ENCODE measurements around the gene ARID5A.

Gene ARID5A

GRCh38 chr2:96601382-96602292 is 65.1 kb downstream of the ARID5A start:
- DNase-seq (ENCODE audit: low read depth), result no peak

Data from activated T-helper 9 cell treated with anti-CD3 and anti-CD28 coated beads, Interleukin-2, amount 50 U/mL, for 16 hours (primary cell).